Spleen (tissue), 11 donors: ENCODE results near the gene OSGIN1. TPM values are rescaled to one million over a fixed set of nuclear protein-coding genes. Genes with fewer than 3 reads are reported as not detected.

ENCODE experiments used
- DNase-seq: peaks from one replicate; pipeline ENCODE4 v3.0.0-alpha.2; 2020
- H3K27ac ChIP-seq, 8 donors: fragments of 200-600 bp; sonication (generic) in 7 of 8; 1 replicate in 4 of 8; 2 replicates in 4 of 8; pipeline versions ENCODE4 v1.5.0 to v1.8.0; 2016 to 2021; ENCODE audit warnings: inconsistent platforms in 4 of 8, mild to moderate bottlenecking in 4 of 8, moderate library complexity in 1 of 8
- H3K27me3 ChIP-seq, 7 donors: fragments of 200-600 bp; sonication (generic) in 6 of 7; replicated peaks in 1 of 7; 1 replicate in 4 of 7; 2 replicates in 3 of 7; pipeline versions ENCODE4 v1.5.0 to v1.8.0; 2016 to 2021; ENCODE audit warnings: inconsistent platforms in 3 of 7, mild to moderate bottlenecking in 1 of 7
- H3K36me3 ChIP-seq, 6 donors: fragments of 200-600 bp; sonication (generic) in 5 of 6; 1 replicate in 4 of 6; 2 replicates in 2 of 6; pipeline versions ENCODE4 v1.5.0 to v1.8.0; 2016 to 2021; ENCODE audit warnings: inconsistent platforms in 2 of 6
- H3K4me1 ChIP-seq, 6 donors: fragments of 200-600 bp; sonication (generic) in 5 of 6; 1 replicate in 3 of 6; 2 replicates in 3 of 6; pipeline versions ENCODE4 v1.5.0 to v1.8.0; 2016 to 2021; ENCODE audit warnings: inconsistent platforms in 3 of 6
- H3K4me3 ChIP-seq, 8 donors: fragments of 200-600 bp; sonication (generic) in 7 of 8; 1 replicate in 4 of 8; 2 replicates in 4 of 8; pipeline versions ENCODE4 v1.5.0 to v1.8.0; 2016 to 2021; ENCODE audit warnings: inconsistent platforms in 4 of 8, mild to moderate bottlenecking in 4 of 8, moderate library complexity in 2 of 8
- H3K9me3 ChIP-seq, 8 donors: fragments of 200-600 bp; sonication (generic) in 7 of 8; 1 replicate in 4 of 8; 2 replicates in 4 of 8; pipeline versions ENCODE4 v1.5.0 to v1.8.0; 2016 to 2021; ENCODE audit warnings: inconsistent platforms in 4 of 8
- POLR2A ChIP-seq, 3 donors: fragments of 450-650 bp; IDR thresholded peaks; one replicate each; pipeline ENCODE4 v1.5.1; 2017; ENCODE audit warnings: antibody characterized with exemption in 3 of 3, mild to moderate bottlenecking in 1 of 3
- POLR2AphosphoS5 ChIP-seq, 3 donors: sonication (generic); formaldehyde crosslinking; IDR thresholded peaks; one replicate each; pipeline ENCODE4 v1.5.1; 2017; ENCODE audit warnings: antibody characterized with exemption in 3 of 3
- WGBS, 5 donors: extraction: QIAGEN DNeasy Blood & Tissue Kit in 3 of 5; methylation state at CpG; one replicate each; pipeline versions ENCODE4 v1.1.5 to v1.1.7; 2013 to 2018; 5-methylcytosine and 5-hydroxymethylcytosine counted together
- intact Hi-C: fragments of 100-400 bp; cut with DNase I; formaldehyde crosslinking; loops from one replicate; pipeline ENCODE4 v1.15.0; 2023; ENCODE audit warnings: low total_unique reads
- polyA plus RNA-seq, 3 donors: library from polyadenylated mRNA; stranded (reverse); fragments of 200-250 nt; gene quantifications; one replicate each; pipeline ENCODE4 v1.2.1, GENCODE V29; 2013
- total RNA-seq, 7 donors: library from RNA; depleted of rRNA in 3 of 7; stranded (reverse); fragments of >200 nt in 3 of 7; fragmentation: NEBNext Ultra II Directional in 4 of 7; extraction: Animal tissue kit (Norgen Biotek cat#: 25700) in 4 of 7; gene quantifications; one replicate each; pipeline versions ENCODE4 v1.1.0 to v1.2.1, GENCODE V29; 2016 to 2021
- TF ChIP-seq, protein P1 (sequence below), 11 experiments: fragments of 200-600 bp in 7 of 11; fragments of 450-650 bp in 4 of 11; sonication (generic) in 4 of 11; IDR thresholded peaks in 8 of 11; conservative IDR thresholded peaks in 3 of 11; 1 replicate in 7 of 11; 2 replicates in 4 of 11; pipeline versions ENCODE4 v1.4.0 to v1.8.0; 2016 to 2021; ENCODE audit warnings: antibody characterized with exemption in 11 of 11, inconsistent platforms in 4 of 11, mild to moderate bottlenecking in 1 of 11
- donor health status: healthy with polysubstance abuse.
- donor health status: DM: no; HTN: no; CAD: no; lungs with moderate emphysema.
- donor health status: DM: no; HTN: no; CAD: no.
- donor health status: Bipolar disorder and iron deficiency.
- donor health status: healthy.
- donor health status: DM: no; HTN: no; CAD: no.
- donor health status: DM: yes; HTN: yes; CAD: no.

Gene OSGIN1
- total and polyA plus RNA-seq, 10 donors = 2.3 to 13.5 (median 9.0) TPM

DNA sequence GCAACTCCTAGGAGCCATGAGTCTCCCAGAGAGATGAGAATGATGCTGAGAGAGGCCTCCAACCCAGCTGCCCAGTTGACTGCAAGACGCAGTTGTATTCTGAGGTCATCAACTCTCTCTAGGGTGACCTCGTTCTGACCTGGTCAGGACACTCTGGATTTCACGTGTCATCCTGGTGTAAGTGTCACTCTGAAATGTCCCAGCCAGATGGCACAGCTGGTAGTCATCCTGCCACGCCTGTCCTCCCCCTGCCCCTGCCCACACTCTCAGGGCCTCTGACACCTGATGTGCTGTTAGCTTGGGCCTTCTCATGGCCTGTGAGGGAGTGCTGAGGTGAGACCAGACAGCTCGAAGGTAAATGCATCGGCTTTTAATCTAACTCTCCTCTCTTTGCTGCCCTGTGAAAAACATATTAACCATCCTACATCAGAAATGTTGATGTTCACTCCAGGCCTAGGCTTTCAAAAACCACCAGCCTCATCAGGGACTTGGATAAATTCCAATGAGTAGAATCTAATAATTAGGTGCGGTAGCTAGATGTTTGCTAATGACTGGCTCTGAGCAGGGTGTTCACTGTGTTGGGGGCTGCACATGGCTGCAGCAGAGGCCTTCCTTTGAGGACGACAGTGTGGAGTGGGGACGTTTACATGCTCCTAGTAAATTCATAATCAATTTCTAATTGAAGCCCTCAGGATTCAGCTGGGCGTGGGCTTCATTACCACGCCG, 40.4 kb upstream of the OSGIN1 start:
- intact Hi-C loops = no loop called here
- Histone ChIP-seq H3K27me3 (no peaks in the 10 kb centered on the region), H3K4me3 (no peak overlapping the region), H3K27ac (peak overlapping the region in 1 of 8 donors; percentile 10), H3K4me1 (no peaks in the 10 kb centered on the region), H3K9me3 (no peaks in the 10 kb centered on the region), H3K36me3 (peaks cover 5 to 100% (median 80%) of the 10 kb centered on the region in 6 donors)
- WGBS, 5 donors = 86 to 95% (median 87%) methylated on average over 9 to 12 of the region's 12 CpGs
- TF ChIP-seq, protein P1, sequence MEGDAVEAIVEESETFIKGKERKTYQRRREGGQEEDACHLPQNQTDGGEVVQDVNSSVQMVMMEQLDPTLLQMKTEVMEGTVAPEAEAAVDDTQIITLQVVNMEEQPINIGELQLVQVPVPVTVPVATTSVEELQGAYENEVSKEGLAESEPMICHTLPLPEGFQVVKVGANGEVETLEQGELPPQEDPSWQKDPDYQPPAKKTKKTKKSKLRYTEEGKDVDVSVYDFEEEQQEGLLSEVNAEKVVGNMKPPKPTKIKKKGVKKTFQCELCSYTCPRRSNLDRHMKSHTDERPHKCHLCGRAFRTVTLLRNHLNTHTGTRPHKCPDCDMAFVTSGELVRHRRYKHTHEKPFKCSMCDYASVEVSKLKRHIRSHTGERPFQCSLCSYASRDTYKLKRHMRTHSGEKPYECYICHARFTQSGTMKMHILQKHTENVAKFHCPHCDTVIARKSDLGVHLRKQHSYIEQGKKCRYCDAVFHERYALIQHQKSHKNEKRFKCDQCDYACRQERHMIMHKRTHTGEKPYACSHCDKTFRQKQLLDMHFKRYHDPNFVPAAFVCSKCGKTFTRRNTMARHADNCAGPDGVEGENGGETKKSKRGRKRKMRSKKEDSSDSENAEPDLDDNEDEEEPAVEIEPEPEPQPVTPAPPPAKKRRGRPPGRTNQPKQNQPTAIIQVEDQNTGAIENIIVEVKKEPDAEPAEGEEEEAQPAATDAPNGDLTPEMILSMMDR (IDR thresholded peaks at IDR 0.05 in 8 of 11, conservative IDR thresholded peaks at IDR 0.05 in 3 of 11) = no peak
- TF ChIP-seq POLR2AphosphoS5 (IDR thresholded peaks at IDR 0.05) (no peak), POLR2A (IDR thresholded peaks at IDR 0.05) (no peak)
- no peak for DNase-seq

DNA sequence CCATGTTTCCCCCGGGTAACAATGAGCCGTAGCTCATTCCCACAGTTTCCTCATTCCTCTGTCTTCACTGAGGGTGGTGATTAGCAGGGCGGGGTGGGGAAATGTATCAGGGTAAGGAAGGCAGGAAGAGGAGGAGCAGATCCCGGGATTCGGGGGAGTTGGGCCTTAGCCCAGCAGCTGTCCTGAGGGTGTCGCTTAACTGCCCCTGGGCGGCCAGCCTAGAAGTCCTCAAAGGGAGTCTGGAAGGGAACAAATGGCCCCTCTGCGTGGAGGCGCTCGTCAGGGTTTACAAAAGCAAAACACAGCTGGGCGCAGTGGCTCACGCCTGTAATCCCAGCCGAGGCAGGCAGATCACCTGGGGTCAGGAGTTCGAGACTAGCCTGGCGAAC, 39.8 kb upstream of the OSGIN1 start:
- WGBS, 5 donors = 72 to 84% (median 77%) methylated on average over 15 of the region's 15 CpGs
- DNase-seq = no peak
- Histone ChIP-seq H3K36me3 (peaks cover 5 to 100% (median 80%) of the 10 kb centered on the region in 6 donors), H3K4me1 (no peaks in the 10 kb centered on the region), H3K4me3 (no peak overlapping the region), H3K9me3 (no peaks in the 10 kb centered on the region), H3K27me3 (no peaks in the 10 kb centered on the region), H3K27ac (peak overlapping the region in 1 of 8 donors; percentile 10)
- intact Hi-C loops = no loop called here
- TF ChIP-seq, protein P1 (IDR thresholded peaks at IDR 0.05 in 8 of 11, conservative IDR thresholded peaks at IDR 0.05 in 3 of 11) = no peak
- no peak for TF ChIP-seq POLR2AphosphoS5 (IDR thresholded peaks at IDR 0.05)
- TF ChIP-seq POLR2A (IDR thresholded peaks at IDR 0.05) = no peak

DNA sequence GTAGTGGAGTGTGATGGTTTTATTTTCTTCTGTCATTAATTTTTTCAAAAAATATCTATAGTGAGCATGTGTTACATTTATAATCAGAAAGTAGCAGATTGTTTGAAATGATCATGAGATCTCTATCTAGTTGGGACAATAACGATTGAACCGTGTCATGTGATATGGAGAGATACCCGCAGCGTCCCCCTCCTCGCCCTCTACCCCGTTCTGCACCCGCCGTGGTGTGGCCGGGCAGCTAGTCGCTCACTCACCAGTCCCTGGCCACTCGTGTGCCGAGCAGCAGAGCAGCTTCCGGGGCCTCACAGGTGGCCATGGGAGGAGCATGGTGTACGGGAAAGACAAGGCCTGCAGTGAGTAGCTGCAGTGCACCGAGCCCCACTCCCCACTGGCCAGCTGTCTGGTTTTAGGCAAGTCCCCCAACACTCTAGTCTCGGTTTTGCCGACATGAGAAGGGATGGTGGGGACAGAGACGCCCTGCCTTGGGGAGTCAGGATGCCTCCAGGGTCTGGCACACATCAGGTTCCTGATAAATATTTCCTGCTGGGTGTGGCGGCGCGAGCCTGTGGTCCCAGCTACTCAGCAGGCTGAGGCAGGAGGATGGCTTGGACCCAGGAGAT, 38.8 kb upstream of the OSGIN1 start:
- 88 to 95% (median 92%) methylated on average over 21 of the region's 21 CpGs for WGBS, 5 donors
- TF ChIP-seq POLR2AphosphoS5 (IDR thresholded peaks at IDR 0.05) (peak in 1 of 3 donors; percentile 31), POLR2A (IDR thresholded peaks at IDR 0.05) (no peak)
- Histone ChIP-seq H3K36me3 (peaks cover 5 to 100% (median 82%) of the 10 kb centered on the region in 6 donors), H3K9me3 (no peaks in the 10 kb centered on the region), H3K27ac (no peak overlapping the region), H3K27me3 (no peaks in the 10 kb centered on the region), H3K4me1 (no peaks in the 10 kb centered on the region), H3K4me3 (no peak overlapping the region)
- DNase-seq = no peak
- intact Hi-C loops = no loop called here

DNA sequence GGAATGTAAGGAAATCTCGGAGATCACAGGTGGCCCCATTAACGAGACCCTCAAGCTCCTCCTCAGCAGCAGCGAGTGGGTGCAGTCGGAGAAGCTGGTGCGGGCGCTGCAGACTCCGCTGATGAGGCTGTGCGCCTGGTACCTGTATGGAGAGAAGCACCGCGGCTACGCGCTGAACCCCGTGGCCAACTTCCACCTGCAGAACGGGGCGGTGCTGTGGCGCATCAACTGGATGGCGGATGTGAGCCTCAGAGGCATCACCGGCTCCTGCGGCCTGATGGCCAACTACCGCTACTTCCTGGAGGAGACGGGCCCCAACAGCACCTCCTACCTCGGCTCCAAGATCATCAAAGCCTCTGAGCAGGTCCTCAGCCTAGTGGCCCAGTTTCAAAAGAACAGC, 38.0 kb upstream of the OSGIN1 start:
- no peak for TF ChIP-seq POLR2A (IDR thresholded peaks at IDR 0.05)
- whole genome bisulfite sequencing, 5 donors = 92 to 99% (median 97%) methylated on average over 20 to 22 of the region's 22 CpGs
- intact Hi-C loops = no loop called here
- no peaks in the 10 kb centered on the region for H3K27me3 ChIP-seq
- no peak for DNase-seq
- H3K36me3 ChIP-seq = peaks cover 5 to 100% (median 83%) of the 10 kb centered on the region in 6 donors
- H3K4me1 ChIP-seq = no peaks in the 10 kb centered on the region
- no peaks in the 10 kb centered on the region for H3K9me3 ChIP-seq
- H3K4me3 ChIP-seq = no peak overlapping the region
- no peak overlapping the region for H3K27ac ChIP-seq

DNA sequence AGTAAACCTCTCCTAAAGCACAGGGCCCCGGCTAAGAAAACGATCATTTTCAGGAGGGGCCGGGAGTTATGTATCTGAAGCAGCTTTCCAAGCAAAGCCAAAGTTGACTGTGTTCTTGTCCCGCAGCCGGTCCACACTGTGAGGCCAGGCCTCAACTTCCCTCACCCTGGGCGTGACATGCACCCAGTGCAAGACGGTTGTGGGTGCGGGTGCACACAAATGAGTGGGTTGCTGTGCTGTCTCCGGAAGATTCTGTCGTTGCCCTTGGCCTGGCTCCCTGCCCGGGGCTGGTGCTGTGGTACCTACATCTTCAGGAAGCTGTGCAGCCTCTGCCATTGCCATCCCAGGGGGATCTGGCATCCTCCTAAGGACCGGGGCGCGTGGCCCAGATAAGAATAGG, 37.5 kb upstream of the OSGIN1 start:
- TF ChIP-seq, protein P1 (IDR thresholded peaks at IDR 0.05 in 8 of 11, conservative IDR thresholded peaks at IDR 0.05 in 3 of 11) = no peak
- TF ChIP-seq POLR2AphosphoS5 (IDR thresholded peaks at IDR 0.05) (no peak), POLR2A (IDR thresholded peaks at IDR 0.05) (no peak)
- no peak for DNase-seq
- Histone ChIP-seq H3K4me3 (no peak overlapping the region), H3K27me3 (no peaks in the 10 kb centered on the region), H3K27ac (no peak overlapping the region), H3K4me1 (no peaks in the 10 kb centered on the region), H3K9me3 (no peaks in the 10 kb centered on the region), H3K36me3 (peaks cover 5 to 100% (median 82%) of the 10 kb centered on the region in 6 donors)
- intact Hi-C loops = no loop called here
- WGBS, 5 donors = 95 to 98% (median 97%) methylated on average over 10 to 14 of the region's 14 CpGs
